Measurements from ENCODE around the gene EPM2AIP1.

GRCh38 chr3:37030588-37030987 is 37.7 kb upstream of the EPM2AIP1 start:
- TF ChIP-seq TEAD4 (IDR thresholded peaks at IDR 0.05) = no peak
- no peak for TF ChIP-seq EP300 (IDR thresholded peaks at IDR 0.05; ENCODE audit: borderline replicate concordance)
- no peak for TF ChIP-seq YY1 (IDR thresholded peaks at IDR 0.05; ENCODE audit: low read depth)
- no peak for TF ChIP-seq CEBPB (IDR thresholded peaks at IDR 0.05)
- no peak for TF ChIP-seq REST (IDR thresholded peaks at IDR 0.05; ENCODE audit: low read depth)
- no peak for TF ChIP-seq CREB1 (IDR thresholded peaks at IDR 0.05; ENCODE audit: low read depth)
- TF ChIP-seq TAF1 (IDR thresholded peaks at IDR 0.05; ENCODE audit: low read depth) = no peak
- no peak for TF ChIP-seq MAX (IDR thresholded peaks at IDR 0.05)
- no peak for TF ChIP-seq TCF12 (IDR thresholded peaks at IDR 0.05; ENCODE audit: low read depth)
- TF ChIP-seq RAD21 (IDR thresholded peaks at IDR 0.05; ENCODE audit: low read depth) = no peak
- TF ChIP-seq EGR1 (IDR thresholded peaks at IDR 0.05) = no peak
- TF ChIP-seq ZBTB7A (IDR thresholded peaks at IDR 0.05; ENCODE audit: low read depth) = no peak
- TF ChIP-seq NFIC (IDR thresholded peaks at IDR 0.05) = no peak
- TF ChIP-seq USF1 (IDR thresholded peaks at IDR 0.05) = no peak
